Mesendoderm (in vitro differentiated cells): Measurements from ENCODE around the gene DAB2IP.
A peak's percentile ranks its signal among the peaks of the same experiment; 100 is the strongest.

Experiments
- DNase-seq: peaks from one replicate; pipeline ENCODE4 v3.0.0; 2013
- H2AK5ac ChIP-seq: 2 replicates; pipeline ENCODE4 v1.6.1; 2013; ENCODE audit warnings: low read length, inconsistent platforms
- H2BK120ac ChIP-seq: 2 replicates; pipeline ENCODE4 v1.6.1; 2013; ENCODE audit warnings: low read depth, mild to moderate bottlenecking, low read length, moderate library complexity, mixed read lengths
- H2BK15ac ChIP-seq: replicated peaks from 2 replicates; pipeline ENCODE4 v1.6.1; 2013; ENCODE audit warnings: low read depth, mild to moderate bottlenecking, moderate library complexity
- H2BK5ac ChIP-seq: 2 replicates; pipeline ENCODE4 v1.6.1; 2013; ENCODE audit warnings: low read length, inconsistent platforms
- H3K18ac ChIP-seq: 2 replicates; pipeline ENCODE4 v1.6.1; 2013; ENCODE audit warnings: mild to moderate bottlenecking, low read length, mixed read lengths
- H3K23ac ChIP-seq: one replicate; pipeline ENCODE4 v1.6.1; 2013; ENCODE audit warnings: low read length
- H3K27ac ChIP-seq: 2 replicates; pipeline ENCODE4 v1.5.1; 2013; ENCODE audit warnings: low read depth, mild to moderate bottlenecking, inconsistent platforms, low read length, moderate library complexity
- H3K27me3 ChIP-seq: 2 replicates; pipeline ENCODE4 v1.6.1; 2013; ENCODE audit warnings: low read length, control low read depth, mild to moderate bottlenecking, inconsistent platforms; ENCODE audit not compliant: insufficient read depth, poor library complexity
- H3K36me3 ChIP-seq: 2 replicates; pipeline ENCODE4 v1.6.1; 2013; ENCODE audit warnings: low read length, inconsistent platforms; ENCODE audit not compliant: control insufficient read depth, insufficient read depth
- H3K4ac ChIP-seq: one replicate; pipeline ENCODE4 v1.6.1; 2013; ENCODE audit warnings: low read depth, mild to moderate bottlenecking, low read length, moderate library complexity
- H3K4me1 ChIP-seq: 2 replicates; pipeline ENCODE4 v1.6.1; 2013; ENCODE audit warnings: low read depth, low read length, inconsistent platforms; ENCODE audit not compliant: control insufficient read depth
- H3K4me2 ChIP-seq: 2 replicates; pipeline ENCODE4 v1.6.1; 2013; ENCODE audit warnings: low read length
- H3K4me3 ChIP-seq: 2 replicates; pipeline ENCODE4 v1.5.1; 2013; ENCODE audit warnings: mild to moderate bottlenecking, low read length
- H3K56ac ChIP-seq: one replicate; pipeline ENCODE4 v1.6.1; 2013; ENCODE audit warnings: low read length
- H3K79me1 ChIP-seq: 2 replicates; pipeline ENCODE4 v1.6.1; 2013; ENCODE audit warnings: low read length, inconsistent platforms
- H3K79me2 ChIP-seq: 2 replicates; pipeline ENCODE4 v1.6.1; 2013; ENCODE audit warnings: mild to moderate bottlenecking, low read length; ENCODE audit not compliant: control insufficient read depth, insufficient read depth
- H3K9ac ChIP-seq: 2 replicates; pipeline ENCODE4 v1.6.1; 2013; ENCODE audit warnings: low read length, inconsistent platforms
- H4K5ac ChIP-seq: one replicate; pipeline ENCODE4 v1.6.1; 2013; ENCODE audit warnings: low read length
- H4K8ac ChIP-seq: one replicate; pipeline ENCODE4 v1.6.1; 2013; ENCODE audit warnings: low read depth, mild to moderate bottlenecking, control low read depth, low read length, moderate library complexity
- WGBS: extraction: QIAGEN DNeasy Blood & Tissue Kit; methylation state at CpG from one replicate; pipeline ENCODE4 v1.1.7; 2013; ENCODE audit warnings: low lambda C conversion rate, missing lambda C conversion rate; ENCODE audit not compliant: insufficient coverage; ENCODE audit errors: extremely low coverage; 5-methylcytosine and 5-hydroxymethylcytosine counted together

DAB2IP gene

DNA sequence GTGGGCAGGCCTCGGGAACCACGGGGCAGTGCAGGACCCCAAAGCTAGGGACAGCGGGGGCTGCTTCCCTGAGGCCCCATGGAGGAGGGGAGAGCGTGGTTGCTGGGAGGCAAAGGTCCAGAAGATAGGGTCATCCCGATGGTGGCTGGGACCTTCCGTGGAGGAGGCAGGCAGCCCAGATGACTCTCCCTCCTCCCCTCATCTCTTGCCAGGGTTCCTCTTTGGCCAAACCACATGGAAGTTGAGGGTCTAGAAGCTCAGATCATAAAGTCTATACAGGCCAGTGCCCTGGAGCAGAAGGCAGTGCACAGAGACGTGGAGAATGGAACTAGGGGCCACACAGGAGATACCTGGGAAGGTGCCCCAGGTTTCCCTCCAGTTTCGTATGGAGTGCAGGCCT is 22.6 kb downstream of the DAB2IP start:
- no peak for DNase-seq
- Histone ChIP-seq H3K18ac (no peak overlapping the region), H2BK15ac (no peak overlapping the region), H3K4me1 (peaks cover 16% of the 10 kb centered on the region), H3K36me3 (no peaks in the 10 kb centered on the region), H3K4me2 (no peak overlapping the region), H2AK5ac (no peak overlapping the region), H3K27ac (no peak overlapping the region), H3K79me1 (peaks cover 21% of the 10 kb centered on the region), H2BK120ac (no peak overlapping the region), H3K23ac (peak overlapping the region; percentile 20), H3K9ac (no peak overlapping the region), H4K8ac (no peak overlapping the region), H3K4ac (no peak overlapping the region), H2BK5ac (no peak overlapping the region), H3K56ac (no peak overlapping the region), H3K27me3 (no peaks in the 10 kb centered on the region), H4K5ac (no peak overlapping the region), H3K79me2 (peaks cover 9% of the 10 kb centered on the region), H3K4me3 (no peak overlapping the region)
- WGBS = no CpG with 5 or more reads among the region's 8 CpGs

DNA sequence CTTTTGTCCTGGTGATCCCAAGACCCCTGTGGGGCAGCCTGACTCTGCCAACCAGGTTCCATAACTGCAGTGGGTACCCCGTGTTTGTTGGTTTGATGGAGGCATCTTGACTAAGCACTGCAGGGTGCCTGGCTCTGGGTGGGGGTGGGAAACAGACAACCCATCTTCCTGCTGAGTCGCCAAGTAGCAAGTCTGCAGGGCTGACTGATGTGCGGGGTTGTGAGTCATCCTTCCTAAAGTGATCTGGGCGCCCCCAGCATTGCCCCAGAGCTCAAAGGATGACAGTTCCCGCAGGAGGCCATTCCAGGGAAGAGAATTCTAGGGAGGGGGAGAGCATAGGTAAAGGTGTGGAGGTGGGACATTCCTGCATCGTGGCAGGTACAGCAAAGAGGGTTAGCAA is 23.5 kb downstream of the DAB2IP start:
- Histone ChIP-seq H4K5ac (no peak overlapping the region), H3K79me1 (peaks cover 21% of the 10 kb centered on the region), H3K56ac (no peak overlapping the region), H2AK5ac (no peak overlapping the region), H3K79me2 (peaks cover 9% of the 10 kb centered on the region), H3K27me3 (no peaks in the 10 kb centered on the region), H3K27ac (no peak overlapping the region), H3K4me3 (no peak overlapping the region), H2BK5ac (no peak overlapping the region), H3K4ac (no peak overlapping the region), H4K8ac (no peak overlapping the region), H2BK15ac (no peak overlapping the region), H3K36me3 (peaks cover 2% of the 10 kb centered on the region), H3K4me2 (no peak overlapping the region), H3K4me1 (peaks cover 16% of the 10 kb centered on the region), H3K18ac (no peak overlapping the region), H3K9ac (no peak overlapping the region), H2BK120ac (no peak overlapping the region), H3K23ac (no peak overlapping the region)
- WGBS = no CpG with 5 or more reads among the region's 6 CpGs
- DNase-seq = peak; percentile 91

DNA sequence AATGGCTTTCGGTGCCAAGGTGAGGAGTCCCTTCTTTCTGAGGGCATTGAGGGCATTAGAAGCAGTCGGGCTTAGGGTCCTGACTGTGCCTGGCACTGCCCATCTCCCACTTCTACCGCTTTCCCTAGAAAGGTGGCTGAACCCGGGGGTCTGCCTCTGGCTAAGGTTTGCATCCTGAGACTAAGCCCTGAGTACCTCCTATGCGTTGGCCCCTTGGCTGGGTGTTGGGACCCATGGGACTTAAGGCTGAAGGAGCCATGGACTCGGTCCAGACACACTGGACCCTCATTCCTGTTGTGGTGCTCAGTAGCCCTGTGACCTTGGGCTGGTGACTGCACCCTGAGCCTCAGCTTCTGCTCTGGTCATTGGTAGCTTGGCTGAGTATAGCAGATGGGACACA is 23.9 kb downstream of the DAB2IP start:
- Histone ChIP-seq H2BK120ac (no peak overlapping the region), H3K27me3 (no peaks in the 10 kb centered on the region), H3K79me1 (peaks cover 21% of the 10 kb centered on the region), H4K8ac (no peak overlapping the region), H3K79me2 (peaks cover 9% of the 10 kb centered on the region), H3K4me3 (no peak overlapping the region), H3K23ac (no peak overlapping the region), H3K9ac (no peak overlapping the region), H2BK5ac (no peak overlapping the region), H3K18ac (no peak overlapping the region), H3K4ac (no peak overlapping the region), H3K27ac (no peak overlapping the region), H2BK15ac (no peak overlapping the region), H3K4me1 (peaks cover 16% of the 10 kb centered on the region), H2AK5ac (no peak overlapping the region), H4K5ac (no peak overlapping the region), H3K36me3 (peaks cover 2% of the 10 kb centered on the region), H3K56ac (no peak overlapping the region), H3K4me2 (no peak overlapping the region)
- no CpG with 5 or more reads among the region's 6 CpGs for WGBS
- no peak for DNase-seq

DNA sequence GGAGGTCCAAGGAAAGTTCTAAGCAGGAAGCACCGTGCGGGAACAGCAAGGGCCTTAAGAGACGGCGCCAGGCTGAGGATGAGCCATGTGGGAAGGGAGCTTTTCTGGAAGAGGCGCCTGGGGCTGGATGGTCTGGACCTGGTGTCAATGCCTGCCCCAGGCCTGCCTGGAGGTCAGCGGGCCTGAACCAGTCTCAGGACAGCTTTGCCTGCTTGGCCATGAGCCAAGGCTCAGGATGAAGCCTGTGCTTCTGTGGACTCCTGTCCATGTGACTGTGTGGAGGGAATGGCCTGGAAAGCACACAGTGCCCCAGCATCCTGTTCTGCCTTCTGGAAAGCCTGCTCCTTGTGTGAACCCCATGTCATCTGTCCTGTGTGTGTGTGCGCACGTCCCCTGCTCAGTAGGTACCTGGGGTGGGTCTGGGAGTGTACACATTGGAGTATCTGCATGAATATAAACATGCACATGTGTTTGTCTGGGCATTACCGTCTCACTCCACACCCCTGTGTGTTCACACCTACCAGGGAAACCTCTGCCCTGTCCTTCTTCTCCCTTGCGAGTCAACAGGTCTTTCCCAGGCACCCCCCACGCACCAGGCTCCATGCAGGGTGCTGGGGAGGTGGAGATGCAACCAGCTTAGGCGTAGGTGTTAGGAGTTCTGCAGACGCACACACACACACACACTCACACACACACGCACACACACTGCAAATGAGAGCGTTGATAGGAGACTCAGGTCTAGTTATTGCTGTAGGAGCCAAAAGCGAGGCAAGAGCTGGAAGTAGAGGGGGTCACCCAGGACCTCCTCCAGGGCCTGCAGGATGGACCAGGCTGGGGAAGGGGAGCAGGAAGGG is 24.8 kb downstream of the DAB2IP start:
- Histone ChIP-seq H3K4ac (no peak overlapping the region), H3K27ac (no peak overlapping the region), H4K5ac (no peak overlapping the region), H3K9ac (no peak overlapping the region), H2AK5ac (no peak overlapping the region), H2BK5ac (no peak overlapping the region), H3K79me1 (peaks cover 21% of the 10 kb centered on the region), H3K4me2 (no peak overlapping the region), H3K18ac (no peak overlapping the region), H3K36me3 (peaks cover 2% of the 10 kb centered on the region), H3K4me1 (peaks cover 16% of the 10 kb centered on the region), H3K56ac (peak overlapping the region; percentile 51), H3K23ac (no peak overlapping the region), H2BK120ac (no peak overlapping the region), H3K79me2 (peaks cover 9% of the 10 kb centered on the region), H3K27me3 (no peaks in the 10 kb centered on the region), H2BK15ac (no peak overlapping the region), H3K4me3 (no peak overlapping the region), H4K8ac (no peak overlapping the region)
- DNase-seq = no peak
- WGBS = no CpG with 5 or more reads among the region's 16 CpGs

DNA sequence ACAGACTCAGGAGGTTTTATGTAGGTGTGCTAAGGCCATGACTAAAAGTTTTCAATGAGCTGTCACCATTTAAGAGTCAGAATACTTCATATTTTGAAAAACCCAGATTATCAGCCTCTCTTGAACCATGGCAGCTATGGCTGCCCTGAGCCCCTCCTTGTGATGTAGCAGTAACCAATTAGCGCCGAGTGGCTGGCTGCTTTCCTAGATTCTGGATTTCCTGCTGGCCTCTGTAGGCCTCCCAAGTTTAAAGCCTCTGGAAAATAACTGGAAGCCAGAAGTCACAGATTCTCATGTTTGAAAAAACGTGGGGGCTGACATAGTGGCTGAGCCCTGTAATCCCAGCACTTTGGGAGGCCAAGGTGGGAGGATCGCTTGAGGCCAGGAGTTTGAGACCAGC is 25.5 kb downstream of the DAB2IP start:
- Histone ChIP-seq H3K4me3 (no peak overlapping the region), H3K23ac (no peak overlapping the region), H2BK15ac (no peak overlapping the region), H3K4me1 (peaks cover 16% of the 10 kb centered on the region), H3K27ac (no peak overlapping the region), H3K79me2 (peaks cover 9% of the 10 kb centered on the region), H3K18ac (no peak overlapping the region), H4K8ac (no peak overlapping the region), H3K56ac (no peak overlapping the region), H3K4me2 (no peak overlapping the region), H2AK5ac (no peak overlapping the region), H3K4ac (no peak overlapping the region), H2BK120ac (no peak overlapping the region), H4K5ac (no peak overlapping the region), H3K27me3 (no peaks in the 10 kb centered on the region), H3K36me3 (peaks cover 2% of the 10 kb centered on the region), H2BK5ac (no peak overlapping the region), H3K79me1 (peaks cover 21% of the 10 kb centered on the region), H3K9ac (no peak overlapping the region)
- no CpG with 5 or more reads among the region's 4 CpGs for WGBS
- DNase-seq = no peak
